Duodenal mucosa (tissue), 2 donors: ENCODE results near the gene CFAP99.
"Not testable (repeated sequence)": the region's sequence is repeated elsewhere in the genome, so short reads cannot be mapped to it uniquely, and the experiment has no call there.

Source experiments
- H3K27ac ChIP-seq: one replicate; pipeline ENCODE4 v1.7.0; 2013; ENCODE audit warnings: low read depth, low read length
- H3K27me3 ChIP-seq, 2 donors: one replicate each; pipeline ENCODE4 v1.7.0; 2013; ENCODE audit warnings: low read length in 2 of 2, control low read depth in 1 of 2; ENCODE audit not compliant: insufficient read depth in 2 of 2, control insufficient read depth in 1 of 2
- H3K36me3 ChIP-seq, 2 donors: one replicate each; pipeline ENCODE4 v1.7.0; 2013; ENCODE audit warnings: low read length in 2 of 2, control low read depth in 1 of 2; ENCODE audit not compliant: insufficient read depth in 2 of 2, control insufficient read depth in 1 of 2
- H3K4me1 ChIP-seq, 2 donors: one replicate each; pipeline ENCODE4 v1.7.0; 2013; ENCODE audit warnings: low read length in 2 of 2, control low read depth in 1 of 2; ENCODE audit not compliant: insufficient read depth in 2 of 2, control insufficient read depth in 1 of 2
- H3K4me3 ChIP-seq, 2 donors: one replicate each; pipeline ENCODE4 v1.7.0; 2013; ENCODE audit warnings: low read length in 2 of 2, low read depth in 1 of 2
- H3K9ac ChIP-seq, 2 donors: one replicate each; pipeline ENCODE4 v1.7.0; 2013; ENCODE audit warnings: low read length in 2 of 2, low read depth in 1 of 2
- H3K9me3 ChIP-seq, 2 donors: one replicate each; pipeline ENCODE4 v1.7.0; 2013; ENCODE audit warnings: low read length in 2 of 2, control low read depth in 1 of 2; ENCODE audit not compliant: control insufficient read depth in 1 of 2

Gene CFAP99

GRCh38 chr4:2380589-2380988, 38.2 kb upstream of the CFAP99 start:
- not testable (repeated sequence) for H3K36me3 ChIP-seq, H3K4me1 ChIP-seq, H3K9ac ChIP-seq, H3K27me3 ChIP-seq, H3K9me3 ChIP-seq, H3K4me3 ChIP-seq, H3K27ac ChIP-seq

- H3K4me1 ChIP-seq, H3K36me3 ChIP-seq, H3K9me3 ChIP-seq, H3K4me3 ChIP-seq, H3K27ac ChIP-seq, H3K9ac ChIP-seq, H3K27me3 ChIP-seq: not testable (repeated sequence)
Measured at GRCh38 chr4:2382769-2383202, 36.0 kb upstream of the CFAP99 start.

GRCh38 chr4:2383220-2383631, 35.5 kb upstream of the CFAP99 start:
- H3K27ac ChIP-seq, H3K9ac ChIP-seq, H3K9me3 ChIP-seq, H3K27me3 ChIP-seq, H3K4me3 ChIP-seq, H3K36me3 ChIP-seq, H3K4me1 ChIP-seq: not testable (repeated sequence)

- Histone ChIP-seq H3K9ac (no peak overlapping the region), H3K36me3 (no peaks in the 10 kb centered on the region), H3K4me3 (no peak overlapping the region), H3K4me1 (no peaks in the 10 kb centered on the region), H3K9me3 (no peaks in the 10 kb centered on the region), H3K27me3 (no peaks in the 10 kb centered on the region), H3K27ac (no peak overlapping the region)
Measured at GRCh38 chr4:2383760-2384159, 35.0 kb upstream of the CFAP99 start.

- H3K27me3 ChIP-seq: no peaks in the 10 kb centered on the region
- no peak overlapping the region for H3K9ac ChIP-seq
- no peak overlapping the region for H3K27ac ChIP-seq
- no peaks in the 10 kb centered on the region for H3K36me3 ChIP-seq
- H3K4me3 ChIP-seq: no peak overlapping the region
- no peaks in the 10 kb centered on the region for H3K4me1 ChIP-seq
- no peaks in the 10 kb centered on the region for H3K9me3 ChIP-seq
Measured at GRCh38 chr4:2384245-2384644, 34.5 kb upstream of the CFAP99 start.

- no peaks in the 10 kb centered on the region for H3K36me3 ChIP-seq
Measured at GRCh38 chr4:2385516-2385915, 33.2 kb upstream of the CFAP99 start.

GRCh38 chr4:2386717-2387116, 32.0 kb upstream of the CFAP99 start:
- Histone ChIP-seq H3K27ac (no peak overlapping the region), H3K36me3 (no peaks in the 10 kb centered on the region), H3K4me1 (peaks cover 0 to 7% of the 10 kb centered on the region in 2 donors), H3K4me3 (no peak overlapping the region), H3K9me3 (no peaks in the 10 kb centered on the region), H3K9ac (no peak overlapping the region), H3K27me3 (no peaks in the 10 kb centered on the region)

More at GRCh38 chr4:2385516-2385915, 33.2 kb upstream of the CFAP99 start:
- Histone ChIP-seq H3K9me3 (no peaks in the 10 kb centered on the region), H3K4me1 (peaks cover 0 to 3% of the 10 kb centered on the region in 2 donors), H3K27ac (no peak overlapping the region), H3K4me3 (no peak overlapping the region), H3K9ac (no peak overlapping the region), H3K27me3 (no peaks in the 10 kb centered on the region)

- Histone ChIP-seq H3K36me3 (no peaks in the 10 kb centered on the region), H3K27ac (no peak overlapping the region), H3K27me3 (no peaks in the 10 kb centered on the region), H3K9ac (no peak overlapping the region), H3K4me3 (no peak overlapping the region), H3K9me3 (no peaks in the 10 kb centered on the region), H3K4me1 (peaks cover 0 to 7% of the 10 kb centered on the region in 2 donors)
Measured at GRCh38 chr4:2387218-2387617, 31.5 kb upstream of the CFAP99 start.

- Histone ChIP-seq H3K4me1 (peaks cover 0 to 7% of the 10 kb centered on the region in 2 donors), H3K4me3 (no peak overlapping the region), H3K9ac (no peak overlapping the region), H3K9me3 (no peaks in the 10 kb centered on the region), H3K36me3 (no peaks in the 10 kb centered on the region), H3K27ac (no peak overlapping the region), H3K27me3 (no peaks in the 10 kb centered on the region)
Measured at GRCh38 chr4:2387829-2388228, 30.9 kb upstream of the CFAP99 start.

GRCh38 chr4:2388429-2389182, 30.1 kb upstream of the CFAP99 start:
- no peaks in the 10 kb centered on the region for H3K9me3 ChIP-seq
- no peak overlapping the region for H3K27ac ChIP-seq
- no peaks in the 10 kb centered on the region for H3K36me3 ChIP-seq
- no peaks in the 10 kb centered on the region for H3K27me3 ChIP-seq
- no peak overlapping the region for H3K4me3 ChIP-seq
- H3K9ac ChIP-seq: no peak overlapping the region
- H3K4me1 ChIP-seq: peaks cover 0 to 7% of the 10 kb centered on the region in 2 donors
